Neural progenitor cell (in vitro differentiated cells): ENCODE measurements around the gene LRRC45.

Source experiments
- CTCF ChIP-seq: fragments of 200-600 bp; sonication (generic); IDR thresholded peaks from 2 replicates; pipeline ENCODE4 v1.5.1; 2017; ENCODE audit warnings: antibody characterized with exemption, mild to moderate bottlenecking
- EZH2 ChIP-seq: fragments of 200-600 bp; sonication (generic); IDR thresholded peaks from 2 replicates; pipeline ENCODE4 v1.6.1; 2017; ENCODE audit warnings: antibody characterized with exemption, mild to moderate bottlenecking, moderate library complexity
- EZH2phosphoT487 ChIP-seq: fragments of 200-600 bp; sonication (generic); IDR thresholded peaks from 2 replicates; pipeline ENCODE4 v1.6.1; 2017; ENCODE audit warnings: antibody characterized with exemption

GRCh38 chr17:82034371-82035011 lies 11.4 kb downstream of the LRRC45 start:
- TF ChIP-seq CTCF = no peak
- TF ChIP-seq EZH2 = no peak
- TF ChIP-seq EZH2phosphoT487 = no peak
